HuH-7 (cell line): ENCODE data around the gene DNAH2.

Experiments used
- DNase-seq: peaks from one replicate; pipeline ENCODE4 v3.0.0; 2011; ENCODE audit warnings: low spot score

The DNAH2 gene, protein sequence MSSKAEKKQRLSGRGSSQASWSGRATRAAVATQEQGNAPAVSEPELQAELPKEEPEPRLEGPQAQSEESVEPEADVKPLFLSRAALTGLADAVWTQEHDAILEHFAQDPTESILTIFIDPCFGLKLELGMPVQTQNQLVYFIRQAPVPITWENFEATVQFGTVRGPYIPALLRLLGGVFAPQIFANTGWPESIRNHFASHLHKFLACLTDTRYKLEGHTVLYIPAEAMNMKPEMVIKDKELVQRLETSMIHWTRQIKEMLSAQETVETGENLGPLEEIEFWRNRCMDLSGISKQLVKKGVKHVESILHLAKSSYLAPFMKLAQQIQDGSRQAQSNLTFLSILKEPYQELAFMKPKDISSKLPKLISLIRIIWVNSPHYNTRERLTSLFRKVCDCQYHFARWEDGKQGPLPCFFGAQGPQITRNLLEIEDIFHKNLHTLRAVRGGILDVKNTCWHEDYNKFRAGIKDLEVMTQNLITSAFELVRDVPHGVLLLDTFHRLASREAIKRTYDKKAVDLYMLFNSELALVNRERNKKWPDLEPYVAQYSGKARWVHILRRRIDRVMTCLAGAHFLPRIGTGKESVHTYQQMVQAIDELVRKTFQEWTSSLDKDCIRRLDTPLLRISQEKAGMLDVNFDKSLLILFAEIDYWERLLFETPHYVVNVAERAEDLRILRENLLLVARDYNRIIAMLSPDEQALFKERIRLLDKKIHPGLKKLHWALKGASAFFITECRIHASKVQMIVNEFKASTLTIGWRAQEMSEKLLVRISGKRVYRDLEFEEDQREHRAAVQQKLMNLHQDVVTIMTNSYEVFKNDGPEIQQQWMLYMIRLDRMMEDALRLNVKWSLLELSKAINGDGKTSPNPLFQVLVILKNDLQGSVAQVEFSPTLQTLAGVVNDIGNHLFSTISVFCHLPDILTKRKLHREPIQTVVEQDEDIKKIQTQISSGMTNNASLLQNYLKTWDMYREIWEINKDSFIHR (N-terminal part only)

DNA sequence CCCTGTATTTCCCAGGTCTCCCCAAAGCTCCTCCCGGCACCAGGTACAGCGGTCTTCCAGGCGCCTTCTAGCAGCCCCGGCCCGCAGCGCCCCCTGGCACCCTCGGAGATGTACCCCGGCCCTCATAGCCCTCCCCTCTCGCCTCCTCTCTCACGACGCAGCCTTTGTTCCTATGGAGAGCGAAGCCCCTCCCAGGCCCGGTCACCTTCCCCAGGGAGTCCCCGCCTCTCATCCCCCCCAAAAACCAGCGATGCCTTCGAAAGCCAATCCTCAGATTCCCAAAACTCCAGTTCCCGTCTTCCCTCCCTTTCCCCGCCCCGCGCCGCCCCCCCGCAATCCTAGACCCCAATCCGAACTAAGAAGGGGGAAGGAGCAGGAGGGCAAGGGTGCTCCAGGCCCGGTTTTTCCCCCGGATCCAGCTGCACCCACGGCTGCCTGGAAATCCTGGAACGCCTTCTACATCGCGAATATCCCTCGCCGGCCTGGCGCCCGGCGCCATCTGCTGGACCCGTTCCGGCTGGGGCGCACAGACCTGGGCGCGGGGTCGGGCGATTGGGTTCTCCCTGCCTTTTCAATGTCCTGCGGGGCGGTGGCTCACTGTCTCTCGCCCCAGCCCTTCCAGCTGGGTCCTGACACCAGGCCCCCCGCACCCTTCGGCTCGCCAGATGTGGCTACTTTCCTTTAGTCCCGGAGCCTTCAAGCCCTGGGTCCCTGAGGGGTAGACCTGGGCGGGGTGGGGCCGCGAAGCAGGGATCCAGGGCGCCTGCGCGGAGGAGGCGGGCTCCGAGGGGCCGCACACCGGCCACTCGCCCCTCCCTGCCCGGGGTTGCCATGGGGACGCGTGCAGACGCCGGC, at the start of gene DNAH2:
Gene DNAH2 (plus strand): TSS at position 844 of the 855 bp plus-strand sequence. CDS start 1,991 bp downstream, outside the sequence.
- peak; percentile 86 for DNase-seq

DNA sequence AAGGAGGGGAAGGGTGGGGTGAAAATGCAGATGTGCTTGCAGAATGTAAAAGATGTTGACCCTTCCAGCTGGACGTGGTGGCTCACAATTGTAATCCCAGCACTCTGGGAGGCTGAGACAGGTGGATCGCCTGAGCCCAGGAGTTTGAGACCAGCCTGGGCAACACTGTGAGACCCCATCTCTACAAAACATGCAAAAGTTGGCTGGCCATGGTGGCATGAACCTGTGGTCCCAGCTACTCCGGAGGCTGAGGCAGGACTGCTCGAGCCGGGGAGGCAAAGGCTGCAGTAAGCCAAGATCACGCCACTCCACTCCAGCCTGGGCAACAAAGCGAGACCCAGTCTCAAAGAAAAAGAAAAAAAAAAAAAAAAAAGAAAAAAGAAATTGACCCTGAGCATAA, 49.1 kb upstream of the DNAH2 start:
- DNase-seq: no peak

DNA sequence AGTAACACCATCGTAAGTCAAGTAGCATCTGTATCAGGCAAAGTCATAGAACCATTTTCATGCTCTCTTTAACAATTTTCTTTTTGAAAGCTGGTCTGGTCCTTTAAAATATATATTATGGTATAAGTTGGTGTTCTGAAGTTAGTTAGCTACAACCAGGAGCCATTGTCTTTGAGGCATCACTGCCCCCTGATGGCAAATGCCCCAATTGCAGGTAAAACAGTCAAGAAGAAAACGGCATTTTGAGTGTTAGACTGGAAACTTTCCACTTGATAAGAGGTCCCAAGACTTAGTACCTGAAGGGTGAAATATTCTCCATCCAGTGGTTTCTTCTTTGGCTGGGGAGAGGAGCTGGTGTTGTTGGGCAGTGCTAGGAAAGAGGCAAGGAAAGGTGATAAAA, 44.3 kb upstream of the DNAH2 start:
- no peak for DNase-seq

DNA sequence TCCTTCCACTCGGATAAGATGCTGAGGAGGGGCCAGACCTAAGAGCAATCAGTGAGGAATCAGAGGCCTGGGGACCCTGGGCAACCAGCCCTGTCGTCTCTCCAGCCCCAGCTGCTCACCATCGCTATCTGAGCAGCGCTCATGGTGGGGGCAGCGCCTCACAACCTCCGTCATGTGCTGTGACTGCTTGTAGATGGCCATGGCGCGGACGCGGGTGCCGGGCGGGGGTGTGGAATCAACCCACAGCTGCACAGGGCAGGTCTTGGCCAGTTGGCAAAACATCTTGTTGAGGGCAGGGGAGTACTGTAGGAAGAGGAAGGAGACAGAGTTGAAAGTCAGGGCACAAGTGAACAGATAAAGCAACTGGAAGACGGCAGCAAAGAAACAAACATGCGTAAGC, 42.6 kb upstream of the DNAH2 start:
- no peak for DNase-seq

DNA sequence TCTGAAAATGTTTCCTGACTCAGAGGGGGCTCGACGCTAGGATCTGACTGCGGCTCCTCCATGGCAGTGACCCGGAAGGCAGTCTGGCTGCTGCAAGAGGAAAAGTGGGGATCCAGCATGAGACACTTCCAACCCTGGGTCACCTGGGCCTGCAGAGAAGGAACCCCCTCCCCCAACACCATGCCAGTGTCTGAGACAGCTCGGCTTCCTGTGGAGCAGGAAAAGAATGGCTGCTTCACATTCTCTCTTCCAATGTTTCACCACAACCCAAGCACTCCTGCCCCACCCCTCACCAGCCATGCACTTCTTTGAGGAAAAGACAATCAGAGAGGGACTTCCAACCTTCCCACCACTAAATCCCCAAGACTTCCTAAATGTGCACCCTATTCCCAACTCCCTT, 41.0 kb upstream of the DNAH2 start:
- DNase-seq: no peak

DNA sequence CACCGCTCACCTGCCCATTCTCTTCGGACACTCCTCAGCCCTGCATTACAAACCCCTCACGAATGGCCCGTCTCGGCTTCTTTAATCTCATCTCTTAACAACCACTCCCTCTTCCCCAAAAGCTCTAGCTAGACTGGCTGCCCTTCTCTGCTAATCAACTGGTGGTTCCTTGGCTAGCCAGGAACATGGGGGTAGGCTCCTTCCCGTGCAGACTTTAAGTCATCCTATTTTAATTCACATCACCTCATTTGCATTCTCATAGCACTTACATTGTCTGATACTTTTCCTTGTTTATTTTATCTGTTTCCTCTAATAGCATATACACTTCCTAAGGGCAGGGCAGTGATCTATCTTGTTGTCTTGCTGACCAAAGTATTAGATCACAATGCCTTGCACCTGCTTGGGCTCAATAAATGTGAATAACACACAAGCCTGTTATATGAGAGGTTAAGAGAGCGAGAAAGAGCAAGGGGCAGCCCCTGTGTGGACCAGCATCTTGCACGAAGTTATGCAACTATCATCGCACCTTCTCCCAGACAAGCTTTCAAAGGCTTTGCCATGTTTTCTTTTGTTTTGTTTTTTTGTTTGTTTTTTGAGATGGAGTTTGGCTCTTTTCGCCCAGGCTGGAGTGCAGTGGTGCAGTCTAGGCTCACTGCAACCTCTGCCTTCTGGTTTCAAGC, 40.0 kb upstream of the DNAH2 start:
- no peak for DNase-seq

DNA sequence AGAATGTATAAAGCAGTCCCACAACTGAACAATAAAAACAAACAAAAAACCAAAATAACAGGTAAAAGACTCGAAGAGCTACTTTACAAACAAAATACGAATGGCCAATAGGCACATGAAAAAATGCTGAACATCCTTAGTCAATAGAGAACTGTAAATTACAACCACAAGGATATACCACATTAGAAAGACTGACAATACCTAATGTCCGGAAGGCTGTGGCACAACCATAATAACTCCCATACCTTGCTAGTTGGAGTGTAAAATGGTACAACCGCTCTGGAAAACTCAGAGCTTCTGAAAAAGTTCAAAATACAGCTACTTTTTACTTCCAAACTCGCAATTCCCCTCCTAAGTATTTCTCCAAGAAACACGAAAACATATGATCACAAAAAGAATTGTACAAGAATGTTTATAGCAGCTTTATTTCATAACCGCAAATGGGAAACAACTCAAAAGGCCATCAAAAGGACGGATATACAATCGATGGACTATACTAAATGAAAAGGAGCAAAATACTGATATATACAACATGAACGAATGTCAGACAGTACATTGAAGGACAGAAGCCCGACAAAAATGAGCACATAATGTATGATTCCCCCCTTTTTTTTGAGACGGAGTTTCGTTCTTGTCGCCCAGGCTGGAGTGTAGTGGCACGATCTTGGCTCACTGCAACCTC, 32.6 kb upstream of the DNAH2 start:
- no peak for DNase-seq

DNA sequence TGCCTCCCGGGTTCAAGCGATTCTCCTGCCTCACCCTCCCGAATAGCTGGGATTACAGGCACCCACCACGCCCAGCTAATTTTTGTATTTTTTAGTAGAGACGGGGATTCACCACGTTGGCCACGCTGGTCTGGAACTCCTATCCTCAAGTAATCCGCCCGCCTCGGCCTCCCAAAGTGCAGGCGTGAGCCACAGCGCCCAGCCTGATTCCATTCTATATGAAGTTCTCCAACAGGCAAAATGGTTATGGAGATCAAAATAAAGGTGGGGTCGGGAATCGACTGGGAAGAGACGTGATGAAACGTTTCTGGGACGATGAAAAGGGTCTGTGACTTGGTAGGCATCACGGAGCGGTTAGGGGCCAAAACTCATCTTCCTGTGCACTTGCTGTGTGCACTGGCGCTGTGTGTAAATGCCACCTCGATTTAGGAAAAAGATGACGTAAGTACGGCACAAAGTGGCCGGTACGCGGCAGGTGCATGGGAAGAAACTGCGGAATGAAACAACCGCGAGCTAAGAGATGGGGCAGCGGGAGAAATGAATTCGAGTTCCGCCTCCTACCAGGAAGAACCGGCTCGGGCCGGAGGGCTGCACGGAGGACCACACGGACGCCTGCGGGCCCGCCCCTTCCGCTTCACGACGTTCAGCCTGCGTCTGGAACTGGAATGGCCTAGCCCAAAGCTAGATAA, 31.9 kb upstream of the DNAH2 start:
- DNase-seq: peak; percentile 78

DNA sequence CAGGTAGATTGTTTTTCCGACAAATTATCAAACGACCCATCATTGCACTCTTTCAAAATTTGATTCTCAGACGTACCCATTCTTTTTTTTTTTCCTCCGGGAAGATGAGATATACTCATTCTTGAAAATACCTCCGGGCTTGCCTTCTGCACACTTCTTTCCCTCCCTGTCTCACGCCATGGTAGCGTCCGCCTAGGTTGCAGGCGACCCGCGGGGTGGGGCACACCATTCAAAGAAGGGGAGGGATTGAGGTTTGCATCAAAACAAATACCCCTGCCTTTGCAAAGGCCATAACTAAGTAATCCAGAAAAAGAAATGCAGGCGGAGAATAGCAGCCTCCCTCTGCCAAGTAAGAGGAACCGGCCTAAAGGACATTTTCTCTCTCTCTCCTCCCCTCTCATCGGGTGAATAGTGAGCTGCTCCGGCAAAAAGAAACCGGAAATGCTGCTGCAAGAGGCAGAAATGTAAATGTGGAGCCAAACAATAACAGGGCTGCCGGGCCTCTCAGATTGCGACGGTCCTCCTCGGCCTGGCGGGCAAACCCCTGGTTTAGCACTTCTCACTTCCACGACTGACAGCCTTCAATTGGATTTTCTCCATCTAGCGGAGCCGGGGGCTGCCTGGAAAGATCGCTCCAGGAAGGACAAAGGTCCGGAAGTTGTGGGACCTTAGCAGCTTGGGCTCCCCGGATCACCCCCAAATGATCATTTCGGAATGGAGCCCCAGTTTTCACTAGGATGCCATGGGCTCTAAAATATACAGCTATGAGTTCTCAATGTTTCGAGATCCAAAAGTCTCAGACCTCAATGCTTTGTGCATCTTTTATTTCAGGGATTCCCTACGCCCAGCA, 31.1 kb upstream of the DNAH2 start:
- DNase-seq: peak; percentile 37

DNA sequence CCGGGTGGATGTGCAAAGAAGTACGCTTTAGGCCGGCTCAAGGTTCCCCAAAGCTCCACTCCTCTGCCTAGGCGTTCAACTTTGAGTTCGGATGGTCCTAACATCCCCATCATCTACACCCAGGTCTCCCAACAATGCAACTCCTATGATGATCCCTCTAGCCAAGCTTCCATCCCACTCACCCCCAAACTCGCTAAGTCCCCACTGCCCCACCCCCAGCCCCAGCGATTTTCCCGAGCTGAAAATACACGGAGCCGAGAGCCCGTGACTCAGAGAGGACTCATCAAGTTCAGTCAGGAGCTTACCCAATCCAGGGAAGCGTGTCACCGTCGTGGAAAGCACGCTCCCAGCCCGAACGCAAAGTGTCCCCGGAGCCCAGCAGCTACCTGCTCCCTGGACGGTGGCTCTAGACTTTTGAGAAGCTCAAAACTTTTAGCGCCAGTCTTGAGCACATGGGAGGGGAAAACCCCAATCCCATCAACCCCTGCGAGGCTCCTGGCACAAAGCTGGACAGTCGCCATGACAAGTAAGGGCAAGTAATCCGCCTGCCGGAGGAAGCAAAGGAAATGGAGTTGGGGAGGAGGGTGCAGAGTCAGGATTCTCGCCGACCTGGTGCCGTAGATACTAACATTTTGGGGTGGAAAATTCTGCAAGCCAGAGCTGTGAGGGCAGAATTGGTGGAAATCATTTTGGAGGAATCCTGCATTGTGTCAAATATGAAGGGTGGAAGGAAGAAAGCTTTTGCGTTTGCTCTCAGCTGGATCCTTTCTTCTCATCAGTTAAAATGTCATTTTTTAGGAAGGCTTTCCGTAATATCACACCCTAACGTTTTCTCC, 30.3 kb upstream of the DNAH2 start, which contains the start of gene TP53:
Gene TP53 (minus strand): TSS at position 419 of the 836 bp plus-strand sequence. CDS start 10,896 bp downstream, outside the sequence.
- DNase-seq: peak; percentile 52

DNA sequence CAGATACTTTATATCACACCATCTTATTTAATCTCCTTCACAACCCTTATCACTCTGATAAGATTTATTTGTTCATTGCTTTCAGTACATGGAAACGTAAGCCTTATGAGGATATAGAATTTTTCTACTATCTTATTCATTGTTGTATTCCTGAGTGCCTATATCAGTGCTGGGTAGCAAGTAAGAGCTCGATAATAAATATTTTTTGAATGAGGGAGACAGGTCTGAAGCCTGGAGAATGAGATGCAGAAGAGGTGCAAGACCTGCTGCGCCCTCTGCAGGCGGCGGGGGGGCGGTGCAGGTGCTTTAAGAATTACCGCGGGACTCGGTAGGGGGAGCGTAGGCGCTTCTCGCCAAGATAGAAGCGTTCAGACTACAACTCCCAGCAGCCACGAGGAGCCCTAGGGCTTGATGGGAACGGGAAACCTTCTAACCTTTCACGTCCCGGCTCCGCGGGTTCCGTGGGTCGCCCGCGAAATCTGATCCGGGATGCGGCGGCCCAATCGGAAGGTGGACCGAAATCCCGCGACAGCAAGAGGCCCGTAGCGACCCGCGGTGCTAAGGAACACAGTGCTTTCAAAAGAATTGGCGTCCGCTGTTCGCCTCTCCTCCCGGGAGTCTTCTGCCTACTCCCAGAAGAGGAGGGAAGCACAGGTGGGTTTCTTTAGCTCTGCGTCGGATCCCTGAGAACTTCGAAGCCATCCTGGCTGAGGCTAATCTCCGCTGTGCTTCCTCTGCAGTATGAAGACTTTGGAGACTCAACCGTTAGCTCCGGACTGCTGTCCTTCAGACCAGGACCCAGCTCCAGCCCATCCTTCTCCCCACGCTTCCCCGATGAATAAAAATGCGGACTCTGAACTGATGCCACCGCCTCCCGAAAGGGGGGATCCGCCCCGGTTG, 29.4 kb upstream of the DNAH2 start, which contains the start of gene WRAP53:
Gene WRAP53 (plus strand): TSS at position 570 of the 900 bp plus-strand sequence. CDS start 172 bp downstream, at position 742.
- peak; percentile 71 for DNase-seq

DNA sequence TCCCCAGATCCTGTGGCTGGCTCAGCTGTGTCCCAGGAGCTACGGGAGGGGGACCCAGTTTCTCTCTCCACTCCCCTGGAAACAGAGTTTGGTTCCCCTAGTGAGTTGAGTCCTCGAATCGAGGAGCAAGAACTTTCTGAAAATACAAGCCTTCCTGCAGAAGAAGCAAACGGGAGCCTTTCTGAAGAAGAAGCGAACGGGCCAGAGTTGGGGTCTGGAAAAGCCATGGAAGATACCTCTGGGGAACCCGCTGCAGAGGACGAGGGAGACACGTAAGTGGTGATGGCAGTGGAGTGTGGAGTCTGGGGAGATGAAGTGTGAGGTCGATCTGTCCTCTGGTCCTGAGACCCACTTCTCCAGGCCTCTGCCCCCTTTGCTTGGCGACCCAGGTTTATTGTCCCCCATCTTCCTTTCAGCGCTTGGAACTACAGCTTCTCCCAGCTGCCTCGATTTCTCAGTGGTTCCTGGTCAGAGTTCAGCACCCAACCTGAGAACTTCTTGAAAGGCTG, 28.7 kb upstream of the DNAH2 start:
- DNase-seq: no peak

DNA sequence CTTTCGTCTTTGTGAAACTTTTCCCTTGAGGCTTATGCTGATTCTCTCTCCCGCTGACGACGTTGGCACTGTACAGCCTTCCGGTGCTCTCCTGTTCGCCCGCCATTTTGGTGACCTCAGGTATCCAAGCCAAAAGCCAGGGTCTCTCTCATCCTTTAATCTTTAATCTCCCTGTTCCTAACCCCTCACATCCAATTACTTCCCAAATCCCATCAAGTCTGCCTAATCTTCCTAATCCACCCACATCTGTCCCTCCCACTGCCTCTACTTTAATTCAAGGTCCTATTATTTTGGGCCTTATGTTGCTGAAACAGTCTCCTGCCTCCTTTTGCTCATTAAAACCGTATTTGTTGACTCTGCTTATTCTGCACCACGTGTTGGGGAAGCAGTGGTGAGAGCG, 22.0 kb upstream of the DNAH2 start:
- no peak for DNase-seq

DNA sequence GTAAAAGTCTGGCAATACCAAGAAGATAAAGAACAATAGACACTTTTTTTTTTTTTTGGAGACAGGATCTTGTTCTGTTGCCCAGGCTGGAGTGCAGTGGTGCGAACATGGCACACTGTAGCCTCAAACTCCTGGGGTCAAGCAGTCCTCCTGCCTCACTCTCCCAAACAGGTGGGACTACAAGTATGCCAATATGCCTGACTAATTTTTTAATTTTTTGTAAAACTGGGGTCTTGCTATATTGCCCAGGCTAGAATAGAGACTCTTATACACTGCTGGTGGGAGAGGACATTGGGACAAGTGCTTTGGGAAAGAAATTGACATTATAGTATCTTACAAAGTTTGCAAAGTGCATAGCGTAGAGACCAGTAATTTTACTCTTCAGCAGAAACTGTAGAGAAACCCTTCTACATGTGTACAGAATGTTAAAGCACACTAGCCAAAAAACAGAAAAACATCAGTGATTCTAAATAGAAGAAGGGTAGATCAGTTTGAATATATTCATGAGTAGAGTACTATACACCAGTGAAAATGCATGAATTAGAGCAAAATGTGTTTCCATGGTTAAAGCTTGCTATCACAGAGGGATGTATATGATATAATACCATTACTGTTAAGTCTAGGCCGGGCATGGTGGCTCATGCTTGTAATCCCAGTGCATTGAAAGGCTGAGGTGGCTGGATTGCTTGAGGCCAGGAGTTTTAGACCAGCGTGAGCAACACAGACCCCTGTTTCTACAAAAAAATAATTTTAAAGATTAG, 19.5 kb upstream of the DNAH2 start:
- no peak for DNase-seq

DNA sequence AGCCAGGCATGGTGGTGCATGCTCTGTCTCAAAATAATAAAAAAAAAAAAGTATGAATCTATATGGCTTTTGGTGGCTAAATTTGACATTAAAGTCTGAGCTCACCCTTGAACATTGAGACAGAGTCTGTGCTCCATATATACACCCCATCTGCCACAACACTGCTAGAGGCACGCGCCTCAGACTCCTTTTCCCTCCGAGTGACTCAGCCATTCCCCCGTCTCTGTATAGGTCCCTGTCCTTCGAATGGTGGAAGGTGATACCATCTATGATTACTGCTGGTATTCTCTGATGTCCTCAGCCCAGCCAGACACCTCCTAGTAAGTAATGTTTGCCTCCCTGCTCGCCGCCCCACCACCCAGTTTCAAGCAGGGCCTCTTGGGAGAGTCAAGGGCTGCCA, 17.0 kb upstream of the DNAH2 start:
- DNase-seq: no peak

DNA sequence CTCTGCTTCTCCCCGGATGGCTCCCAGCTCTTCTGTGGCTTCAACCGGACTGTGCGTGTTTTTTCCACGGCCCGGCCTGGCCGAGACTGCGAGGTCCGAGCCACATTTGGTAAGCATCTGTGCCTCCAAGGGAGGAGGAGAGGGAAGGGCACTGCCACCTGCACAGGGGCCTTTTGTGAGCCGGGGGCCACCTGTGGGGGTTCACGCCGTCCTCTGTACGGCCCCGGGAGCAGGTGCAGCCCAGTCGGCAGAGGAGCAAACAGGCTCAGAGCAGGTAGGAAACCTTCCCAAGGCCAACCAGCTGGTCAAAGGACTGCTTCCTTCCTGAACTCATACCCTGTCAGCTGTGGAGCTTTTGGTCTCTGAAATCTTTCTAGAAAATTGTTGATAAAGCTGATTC, 15.9 kb upstream of the DNAH2 start:
- no peak for DNase-seq
